GM19240 (cell line): Measurements from ENCODE around the gene THEM4.

ENCODE experiments used
- DNase-seq: peaks from one replicate; pipeline ENCODE4 v3.0.0; 2011; ENCODE audit warnings: low spot score; ENCODE audit not compliant: insufficient read length

THEM4 gene

GRCh38 chr1:151838222-151839081 is 70.9 kb downstream of the THEM4 start:
- no peak for DNase-seq

GRCh38 chr1:151837884-151838221 is 71.5 kb downstream of the THEM4 start:
- no peak for DNase-seq

GRCh38 chr1:151837197-151837596 is 72.1 kb downstream of the THEM4 start:
- no peak for DNase-seq

- DNase-seq, result no peak
Measured at GRCh38 chr1:151835596-151835995, 73.7 kb downstream of the THEM4 start.

- DNase-seq, result no peak
Measured at GRCh38 chr1:151834239-151834638, 75.1 kb downstream of the THEM4 start.

GRCh38 chr1:151833172-151833900 is 76.0 kb downstream of the THEM4 start:
- no peak for DNase-seq

GRCh38 chr1:151832318-151832980 is 76.9 kb downstream of the THEM4 start:
- no peak for DNase-seq

- no peak for DNase-seq
Measured at GRCh38 chr1:151831605-151832004, 77.7 kb downstream of the THEM4 start, which contains the start of gene RORC. Gene RORC, minus strand, starts transcription at chr1:151831802. Its CDS starts 38 bp downstream, at chr1:151831764.

GRCh38 chr1:151831256-151831591 is 78.1 kb downstream of the THEM4 start:
- no peak for DNase-seq

- DNase-seq, result no peak
Measured at GRCh38 chr1:151830055-151830454, 79.3 kb downstream of the THEM4 start.

- no peak for DNase-seq
Measured at GRCh38 chr1:151829352-151830046, 79.8 kb downstream of the THEM4 start.

- no peak for DNase-seq
Measured at GRCh38 chr1:151828921-151829320, 80.4 kb downstream of the THEM4 start.

GRCh38 chr1:151827853-151828252 is 81.5 kb downstream of the THEM4 start:
- no peak for DNase-seq

GRCh38 chr1:151825751-151826660 is 83.3 kb downstream of the THEM4 start:
- no peak for DNase-seq

GRCh38 chr1:151825204-151825603 is 84.1 kb downstream of the THEM4 start:
- DNase-seq, result no peak
